Fibroblast of lung (primary cell): ENCODE results near the gene CAV3. TPM values are rescaled to one million over a fixed set of nuclear protein-coding genes. Genes with fewer than 3 reads are reported as not detected.

Experiments
- DNase-seq, 2 donors: peaks; one replicate each; pipeline versions ENCODE4 v3.0.0 to v3.0.0-alpha.2; 2010; ENCODE audit warnings: low read depth in 2 of 2
- H2AFZ ChIP-seq: 2 replicates; pipeline ENCODE4 v1.5.1; 2012; ENCODE audit warnings: low read length, control low read depth, inconsistent platforms
- H3K27ac ChIP-seq: 2 replicates; pipeline ENCODE4 v1.5.1; 2011; ENCODE audit warnings: low read length, control low read depth; ENCODE audit not compliant: insufficient read depth
- H3K27me3 ChIP-seq: 2 replicates; pipeline ENCODE4 v1.5.1; 2011; ENCODE audit warnings: mild to moderate bottlenecking, low read length; ENCODE audit not compliant: control insufficient read depth, insufficient read depth
- H3K36me3 ChIP-seq: 2 replicates; pipeline ENCODE4 v1.5.1; 2011; ENCODE audit warnings: low read length; ENCODE audit not compliant: control insufficient read depth, insufficient read depth
- H3K4me1 ChIP-seq: 2 replicates; pipeline ENCODE4 v1.5.1; 2011; ENCODE audit warnings: low read length; ENCODE audit not compliant: control insufficient read depth, insufficient read depth; ENCODE audit errors: extremely low read depth
- H3K4me2 ChIP-seq: 2 replicates; pipeline ENCODE4 v1.5.1; 2011; ENCODE audit warnings: low read length, control low read depth; ENCODE audit not compliant: insufficient read depth; ENCODE audit errors: extremely low read depth
- H3K4me3 ChIP-seq, 4 experiments: fragments of 200-600 bp in 1 of 4; sonication (generic) in 1 of 4; replicated peaks in 1 of 4; 2 replicates each; pipeline ENCODE4 v1.5.1; 2011 to 2016; ENCODE audit warnings: low read length in 4 of 4, low read depth in 3 of 4, mild to moderate bottlenecking in 3 of 4, control low read depth in 2 of 4, inconsistent platforms in 1 of 4, mixed read lengths in 1 of 4; ENCODE audit not compliant: insufficient read depth in 1 of 4; ENCODE audit errors: control extremely low read depth in 1 of 4
- H3K79me2 ChIP-seq: 2 replicates; pipeline ENCODE4 v1.5.1; 2012; ENCODE audit warnings: mild to moderate bottlenecking, low read length, inconsistent platforms; ENCODE audit not compliant: control insufficient read depth, insufficient read depth
- H3K9ac ChIP-seq: 2 replicates; pipeline ENCODE4 v1.5.1; 2011; ENCODE audit warnings: mild to moderate bottlenecking, low read length, control low read depth; ENCODE audit not compliant: insufficient read depth
- H3K9me3 ChIP-seq: 2 replicates; pipeline ENCODE4 v1.5.1; 2012; ENCODE audit warnings: low read depth, low read length; ENCODE audit not compliant: control insufficient read depth, insufficient read depth
- H4K20me1 ChIP-seq: 2 replicates; pipeline ENCODE4 v1.5.1; 2011; ENCODE audit warnings: low read length; ENCODE audit not compliant: control insufficient read depth, insufficient read depth; ENCODE audit errors: extremely low read depth
- EZH2 ChIP-seq: IDR thresholded peaks from 2 replicates; pipeline ENCODE4 v1.5.1; 2012; ENCODE audit warnings: low read length, control low read depth, mild to moderate bottlenecking; ENCODE audit errors: missing control alignments
- polyA plus RNA-seq, 2 donors: library from polyadenylated mRNA; depleted of rRNA in 1 of 2; stranded (reverse) in 1 of 2; unstranded in 1 of 2; fragments of >200 nt; gene quantifications; 2 replicates each; pipeline ENCODE4 v1.2.1, GENCODE V29; 2011 to 2012; ENCODE audit warnings: missing spikeins in 1 of 2
- total RNA-seq: library from RNA; depleted of rRNA; stranded (reverse); fragments of >200 nt; gene quantifications from 2 replicates; pipeline ENCODE4 v1.2.1, GENCODE V29; 2014
- TF ChIP-seq, protein P1 (sequence below), 2 donors: IDR thresholded peaks in 1 of 2; conservative IDR thresholded peaks in 1 of 2; 1 replicate in 1 of 2; 2 replicates in 1 of 2; pipeline ENCODE4 v1.5.1; 2011 to 2012; ENCODE audit warnings: low read length in 2 of 2, control low read depth in 1 of 2, inconsistent platforms in 1 of 2, low read depth in 1 of 2, mild to moderate bottlenecking in 1 of 2

The CAV3 gene
- total and polyA plus RNA-seq, 2 donors (not counting 1 experiment from before 2014, with no cell fraction given): not detected

DNA sequence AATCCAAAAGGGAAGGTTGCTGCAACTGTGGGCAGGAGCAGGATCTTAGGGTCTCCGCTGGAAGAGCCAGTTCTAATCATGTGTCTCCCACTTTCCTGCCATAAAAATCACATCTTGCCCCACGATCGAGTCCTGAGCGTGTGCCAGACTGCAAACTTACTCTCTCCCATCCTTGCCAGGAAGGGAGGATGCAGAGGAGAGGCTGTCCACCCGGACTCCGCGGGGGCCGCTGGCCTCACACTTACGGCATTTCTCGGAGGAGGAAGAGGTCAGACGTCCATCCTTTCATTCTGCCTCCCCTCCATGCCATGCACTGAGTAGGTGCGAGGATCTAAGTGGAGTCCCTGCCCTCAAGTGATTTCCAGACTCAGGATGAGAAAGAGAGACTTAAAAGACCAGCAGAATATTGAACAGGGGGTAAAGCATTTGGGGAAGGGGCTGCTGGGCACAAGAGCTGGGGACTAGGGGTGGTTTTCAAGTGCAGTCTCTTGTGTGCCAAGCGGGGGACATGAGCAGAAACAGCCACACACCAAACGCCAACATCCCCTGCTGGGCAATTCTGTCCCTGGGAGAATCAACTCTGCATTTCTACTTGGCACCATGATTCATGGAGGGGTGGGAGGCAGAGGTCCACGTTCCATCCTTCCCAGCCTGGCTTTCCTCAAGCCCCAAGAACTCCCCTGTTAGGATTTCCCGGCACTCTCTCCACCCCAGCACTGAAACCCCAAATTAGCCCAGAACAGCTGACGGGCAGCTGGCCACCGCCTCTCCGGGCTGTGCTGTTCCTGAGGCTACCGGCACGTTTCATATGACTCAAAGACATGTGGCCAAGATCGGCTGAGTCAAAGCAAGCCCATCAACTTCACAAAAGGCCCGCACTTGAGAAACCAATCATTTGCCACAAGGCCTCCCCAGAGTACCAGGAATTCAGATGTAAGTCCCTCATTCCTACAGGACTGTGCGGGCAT, 24.2 kb downstream of the CAV3 start:
- Histone ChIP-seq H3K4me3 (no peak overlapping the region), H4K20me1 (no peaks in the 10 kb centered on the region), H3K27ac (no peak overlapping the region), H3K9me3 (no peaks in the 10 kb centered on the region), H3K36me3 (no peaks in the 10 kb centered on the region), H3K4me1 (no peaks in the 10 kb centered on the region), H3K9ac (no peak overlapping the region), H2AFZ (no peak overlapping the region), H3K4me2 (no peak overlapping the region), H3K79me2 (no peaks in the 10 kb centered on the region), H3K27me3 (no peaks in the 10 kb centered on the region)
- TF ChIP-seq, protein P1, sequence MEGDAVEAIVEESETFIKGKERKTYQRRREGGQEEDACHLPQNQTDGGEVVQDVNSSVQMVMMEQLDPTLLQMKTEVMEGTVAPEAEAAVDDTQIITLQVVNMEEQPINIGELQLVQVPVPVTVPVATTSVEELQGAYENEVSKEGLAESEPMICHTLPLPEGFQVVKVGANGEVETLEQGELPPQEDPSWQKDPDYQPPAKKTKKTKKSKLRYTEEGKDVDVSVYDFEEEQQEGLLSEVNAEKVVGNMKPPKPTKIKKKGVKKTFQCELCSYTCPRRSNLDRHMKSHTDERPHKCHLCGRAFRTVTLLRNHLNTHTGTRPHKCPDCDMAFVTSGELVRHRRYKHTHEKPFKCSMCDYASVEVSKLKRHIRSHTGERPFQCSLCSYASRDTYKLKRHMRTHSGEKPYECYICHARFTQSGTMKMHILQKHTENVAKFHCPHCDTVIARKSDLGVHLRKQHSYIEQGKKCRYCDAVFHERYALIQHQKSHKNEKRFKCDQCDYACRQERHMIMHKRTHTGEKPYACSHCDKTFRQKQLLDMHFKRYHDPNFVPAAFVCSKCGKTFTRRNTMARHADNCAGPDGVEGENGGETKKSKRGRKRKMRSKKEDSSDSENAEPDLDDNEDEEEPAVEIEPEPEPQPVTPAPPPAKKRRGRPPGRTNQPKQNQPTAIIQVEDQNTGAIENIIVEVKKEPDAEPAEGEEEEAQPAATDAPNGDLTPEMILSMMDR (conservative IDR thresholded peaks at IDR 0.05 in 1 of 2, IDR thresholded peaks at IDR 0.05 in 1 of 2; ENCODE audit: low read depth in 1 of 2, low read length in 2 of 2): no peak
- no peak for TF ChIP-seq EZH2
- peak; percentile 50 to 96 for DNase-seq

DNA sequence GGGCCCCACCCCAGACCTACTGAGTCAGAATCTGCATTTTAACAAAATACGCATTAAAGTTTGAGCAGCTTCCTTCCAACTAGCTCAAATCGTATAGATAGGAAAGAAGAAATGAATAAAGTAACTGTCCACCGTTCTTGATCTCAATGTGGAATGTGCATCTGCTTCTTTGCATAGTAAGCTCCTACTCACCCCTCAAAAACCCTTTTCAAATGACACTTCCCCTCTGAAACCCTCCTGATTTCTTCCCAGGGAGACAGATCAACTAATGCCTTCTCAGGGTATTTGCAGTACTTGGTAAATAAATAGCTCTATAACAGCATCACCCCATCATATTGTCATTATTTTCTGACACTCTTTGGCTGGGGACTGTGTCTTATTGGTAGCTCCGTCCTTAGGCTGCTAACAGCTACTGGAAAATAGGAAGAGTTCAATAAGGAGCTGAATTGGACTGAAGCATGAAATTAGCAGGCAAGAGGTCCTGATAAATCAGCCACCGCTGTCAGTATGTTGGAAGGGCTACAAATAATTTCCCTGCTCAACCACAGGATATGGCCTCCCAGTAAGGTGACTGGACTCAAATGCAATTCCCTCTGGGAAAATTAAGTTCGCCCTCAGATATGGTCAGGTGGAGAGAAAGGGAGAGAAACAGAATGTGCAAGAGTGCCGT, 25.6 kb downstream of the CAV3 start:
- Histone ChIP-seq H4K20me1 (no peaks in the 10 kb centered on the region), H2AFZ (no peak overlapping the region), H3K9me3 (no peaks in the 10 kb centered on the region), H3K4me1 (no peaks in the 10 kb centered on the region), H3K79me2 (no peaks in the 10 kb centered on the region), H3K4me2 (no peak overlapping the region), H3K27me3 (no peaks in the 10 kb centered on the region), H3K36me3 (no peaks in the 10 kb centered on the region), H3K4me3 (no peak overlapping the region), H3K27ac (no peak overlapping the region), H3K9ac (no peak overlapping the region)
- no peak for TF ChIP-seq EZH2
- TF ChIP-seq, protein P1 (conservative IDR thresholded peaks at IDR 0.05 in 1 of 2, IDR thresholded peaks at IDR 0.05 in 1 of 2; ENCODE audit: low read depth in 1 of 2, low read length in 2 of 2): no peak
- peak in 1 of 2 donors; percentile 89 for DNase-seq

DNA sequence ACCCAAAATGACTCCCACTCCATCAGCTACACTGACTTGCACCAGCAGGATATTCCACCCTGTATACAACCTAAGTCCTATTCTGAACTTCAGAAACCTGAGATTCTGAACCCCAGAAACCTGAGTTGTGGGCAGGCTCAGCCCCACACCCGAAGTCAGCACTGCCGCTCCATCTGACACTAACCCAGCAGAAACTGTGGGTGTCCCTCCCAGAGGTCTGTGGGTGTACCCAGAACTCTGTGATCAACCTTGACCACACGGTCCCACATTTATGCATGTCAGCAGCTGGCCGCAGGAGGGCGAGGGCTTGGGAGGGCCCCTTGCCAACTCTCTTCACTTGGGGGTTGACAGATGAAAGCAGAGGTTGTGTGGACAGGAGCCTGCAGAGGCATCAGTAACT, 26.5 kb downstream of the CAV3 start:
- Histone ChIP-seq H2AFZ (no peak overlapping the region), H3K9ac (no peak overlapping the region), H3K27ac (no peak overlapping the region), H3K4me1 (no peaks in the 10 kb centered on the region), H3K79me2 (no peaks in the 10 kb centered on the region), H3K36me3 (no peaks in the 10 kb centered on the region), H3K4me3 (no peak overlapping the region), H4K20me1 (no peaks in the 10 kb centered on the region), H3K4me2 (no peak overlapping the region), H3K9me3 (no peaks in the 10 kb centered on the region), H3K27me3 (no peaks in the 10 kb centered on the region)
- TF ChIP-seq, protein P1 (conservative IDR thresholded peaks at IDR 0.05 in 1 of 2, IDR thresholded peaks at IDR 0.05 in 1 of 2; ENCODE audit: low read depth in 1 of 2, low read length in 2 of 2): no peak
- no peak for TF ChIP-seq EZH2
- no peak for DNase-seq
